ENCODE data around the gene LPP.

The LPP gene

GRCh38 chr3:188135271-188135670 is 18.7 kb upstream of the LPP start:
- no peak for DNase-seq (ENCODE audit: low read depth in 2 of 2)

GRCh38 chr3:188137051-188137450 is 16.9 kb upstream of the LPP start:
- no peak for DNase-seq (ENCODE audit: low read depth in 2 of 2)

- DNase-seq (ENCODE audit: low read depth in 2 of 2), result no peak
Measured at GRCh38 chr3:188139466-188139865, 14.5 kb upstream of the LPP start.

- DNase-seq (ENCODE audit: low read depth in 2 of 2), result no peak
Measured at GRCh38 chr3:188146219-188146618, 7.7 kb upstream of the LPP start.

GRCh38 chr3:188147782-188148181 is 6.2 kb upstream of the LPP start:
- DNase-seq (ENCODE audit: low read depth in 2 of 2), result no peak

GRCh38 chr3:188148318-188148717 is 5.6 kb upstream of the LPP start:
- DNase-seq (ENCODE audit: low read depth in 2 of 2), result no peak

GRCh38 chr3:188149587-188149986 is 4.4 kb upstream of the LPP start:
- DNase-seq (ENCODE audit: low read depth in 2 of 2), result no peak

GRCh38 chr3:188150982-188151381 is 3.0 kb upstream of the LPP start:
- no peak for DNase-seq (ENCODE audit: low read depth in 2 of 2)

- no peak for DNase-seq (ENCODE audit: low read depth in 2 of 2)
Measured at GRCh38 chr3:188151438-188151837, 2.5 kb upstream of the LPP start.

- DNase-seq (ENCODE audit: low read depth in 2 of 2), result no peak
Measured at GRCh38 chr3:188152660-188153436, 1.1 kb upstream of the LPP start.

- DNase-seq (ENCODE audit: low read depth in 2 of 2), result no peak
Measured at GRCh38 chr3:188153437-188154013, 432 bp upstream of the LPP start.

GRCh38 chr3:188154809-188155574 is 1.0 kb downstream of the LPP start:
- DNase-seq (ENCODE audit: low read depth in 2 of 2), result no peak

GRCh38 chr3:188156056-188156455 is 2.1 kb downstream of the LPP start:
- DNase-seq (ENCODE audit: low read depth in 2 of 2), result no peak

GRCh38 chr3:188157407-188157806 is 3.5 kb downstream of the LPP start:
- DNase-seq (ENCODE audit: low read depth in 2 of 2), result no peak

GRCh38 chr3:188157971-188158370 is 4.0 kb downstream of the LPP start:
- no peak for DNase-seq (ENCODE audit: low read depth in 2 of 2)

- DNase-seq (ENCODE audit: low read depth in 2 of 2), result no peak
Measured at GRCh38 chr3:188158731-188159310, 4.9 kb downstream of the LPP start.

- no peak for DNase-seq (ENCODE audit: low read depth in 2 of 2)
Measured at GRCh38 chr3:188160751-188161150, 6.8 kb downstream of the LPP start.

GRCh38 chr3:188164248-188164687 is 10.3 kb downstream of the LPP start:
- no peak for DNase-seq (ENCODE audit: low read depth in 2 of 2)

GRCh38 chr3:188165596-188165995 is 11.6 kb downstream of the LPP start:
- DNase-seq (ENCODE audit: low read depth in 2 of 2), result no peak

- no peak for DNase-seq (ENCODE audit: low read depth in 2 of 2)
Measured at GRCh38 chr3:188166441-188166840, 12.5 kb downstream of the LPP start.

GRCh38 chr3:188168186-188168585 is 14.2 kb downstream of the LPP start:
- no peak for DNase-seq (ENCODE audit: low read depth in 2 of 2)

- no peak for DNase-seq (ENCODE audit: low read depth in 2 of 2)
Measured at GRCh38 chr3:188168648-188169047, 14.7 kb downstream of the LPP start.
